Sigmoid colon (tissue), 4 donors: ENCODE results near the gene PIK3R4.

Experiments
- EP300 ChIP-seq, 4 donors: sonication (generic); formaldehyde crosslinking; IDR thresholded peaks; one replicate each; pipeline ENCODE4 v1.6.1; 2017; ENCODE audit warnings: antibody characterized with exemption in 4 of 4
- TF ChIP-seq, protein P1 (sequence below), 4 experiments: fragments of 450-650 bp in 3 of 4; fragments of 200-600 bp in 1 of 4; IDR thresholded peaks; one replicate each; pipeline ENCODE4 v1.5.1; 2016 to 2019; ENCODE audit warnings: antibody characterized with exemption in 4 of 4, mild to moderate bottlenecking in 3 of 4, moderate library complexity in 2 of 4

- TF ChIP-seq, protein P1, sequence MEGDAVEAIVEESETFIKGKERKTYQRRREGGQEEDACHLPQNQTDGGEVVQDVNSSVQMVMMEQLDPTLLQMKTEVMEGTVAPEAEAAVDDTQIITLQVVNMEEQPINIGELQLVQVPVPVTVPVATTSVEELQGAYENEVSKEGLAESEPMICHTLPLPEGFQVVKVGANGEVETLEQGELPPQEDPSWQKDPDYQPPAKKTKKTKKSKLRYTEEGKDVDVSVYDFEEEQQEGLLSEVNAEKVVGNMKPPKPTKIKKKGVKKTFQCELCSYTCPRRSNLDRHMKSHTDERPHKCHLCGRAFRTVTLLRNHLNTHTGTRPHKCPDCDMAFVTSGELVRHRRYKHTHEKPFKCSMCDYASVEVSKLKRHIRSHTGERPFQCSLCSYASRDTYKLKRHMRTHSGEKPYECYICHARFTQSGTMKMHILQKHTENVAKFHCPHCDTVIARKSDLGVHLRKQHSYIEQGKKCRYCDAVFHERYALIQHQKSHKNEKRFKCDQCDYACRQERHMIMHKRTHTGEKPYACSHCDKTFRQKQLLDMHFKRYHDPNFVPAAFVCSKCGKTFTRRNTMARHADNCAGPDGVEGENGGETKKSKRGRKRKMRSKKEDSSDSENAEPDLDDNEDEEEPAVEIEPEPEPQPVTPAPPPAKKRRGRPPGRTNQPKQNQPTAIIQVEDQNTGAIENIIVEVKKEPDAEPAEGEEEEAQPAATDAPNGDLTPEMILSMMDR (IDR thresholded peaks at IDR 0.05), result no peak
- no peak for TF ChIP-seq EP300 (IDR thresholded peaks at IDR 0.05)
These were observed 57.7 kb downstream of the PIK3R4 start for GRCh38 chr3:130688697-130689470.
